GM11168 (cell line): Measurements from ENCODE around the gene U2AF1L4.

Experiments used
- in situ Hi-C: fragments of 300-500 bp; cut with MboI; formaldehyde crosslinking; loops from one replicate; pipeline ENCODE4 v1.12.0; 2022; ENCODE audit warnings: low sequenced_read_pairs; ENCODE audit not compliant: unreplicated experiment

Gene U2AF1L4

DNA sequence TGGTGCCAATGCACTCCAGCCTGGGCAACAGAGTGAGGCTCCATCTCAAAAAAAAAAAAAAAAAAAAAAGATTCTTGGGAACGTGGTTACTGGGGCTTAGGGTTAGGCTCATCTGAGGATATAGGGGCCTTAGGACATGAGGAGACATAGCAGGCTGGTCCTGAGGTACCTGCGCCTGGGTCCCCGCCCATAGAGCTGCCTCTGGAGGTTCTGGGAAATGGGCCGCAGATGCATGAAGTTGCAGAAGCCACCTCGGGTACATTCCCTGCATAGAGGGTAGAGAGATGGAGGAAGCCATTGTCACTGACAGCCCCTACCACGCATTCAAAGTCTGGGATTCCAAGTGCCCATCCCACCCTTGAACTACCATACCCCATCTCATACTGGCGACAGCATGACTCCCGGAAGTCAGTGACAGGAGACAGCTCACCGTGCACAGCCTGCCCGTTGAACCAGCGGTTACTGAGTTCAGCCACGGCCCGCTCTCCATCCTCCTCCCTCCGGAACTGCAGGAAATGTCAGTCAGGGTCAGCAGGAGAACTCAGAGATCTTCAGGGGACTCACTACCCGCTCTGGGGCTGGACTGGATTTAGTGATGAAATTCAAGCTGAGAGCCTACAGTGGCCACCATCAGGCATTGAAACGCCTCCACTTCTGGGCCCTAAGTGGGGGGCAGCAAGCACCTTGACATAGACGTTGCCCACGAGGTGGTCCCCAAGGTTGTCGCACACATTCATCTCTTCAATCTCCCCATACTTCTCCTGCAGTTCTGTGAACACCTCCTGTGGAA, 1.4 kb downstream of the U2AF1L4 start:
- in situ Hi-C loops: no loop called here

- in situ Hi-C loops: no loop called here
Observed at GRCh38 chr19:35742121-35742724, 3.0 kb downstream of the U2AF1L4 start, which contains the start of gene IGFLR1. IGFLR1 (minus strand) TSS chr19:35742452; CDS start chr19:35741180, 1,272 bp downstream.

DNA sequence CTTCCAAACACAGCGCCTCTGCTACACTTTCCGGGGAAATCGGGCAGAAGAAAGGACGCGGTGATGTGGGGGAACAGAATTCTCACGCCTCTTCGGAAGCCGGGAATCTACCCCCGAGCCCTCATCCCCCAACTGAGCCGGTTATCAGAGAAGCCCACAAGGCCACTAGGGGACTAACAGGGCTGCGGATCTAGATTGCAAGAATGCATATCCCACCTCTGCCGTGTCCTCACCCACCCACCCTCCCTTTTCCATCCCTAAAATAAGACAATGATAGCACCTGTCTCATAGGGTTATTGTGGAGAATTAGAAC, 4.1 kb downstream of the U2AF1L4 start:
- in situ Hi-C loops: no loop called here

GRCh38 chr19:35740423-35741202, 4.6 kb downstream of the U2AF1L4 start:
- in situ Hi-C loops: no loop called here

GRCh38 chr19:35740108-35740422, 5.2 kb downstream of the U2AF1L4 start:
- in situ Hi-C loops: no loop called here

DNA sequence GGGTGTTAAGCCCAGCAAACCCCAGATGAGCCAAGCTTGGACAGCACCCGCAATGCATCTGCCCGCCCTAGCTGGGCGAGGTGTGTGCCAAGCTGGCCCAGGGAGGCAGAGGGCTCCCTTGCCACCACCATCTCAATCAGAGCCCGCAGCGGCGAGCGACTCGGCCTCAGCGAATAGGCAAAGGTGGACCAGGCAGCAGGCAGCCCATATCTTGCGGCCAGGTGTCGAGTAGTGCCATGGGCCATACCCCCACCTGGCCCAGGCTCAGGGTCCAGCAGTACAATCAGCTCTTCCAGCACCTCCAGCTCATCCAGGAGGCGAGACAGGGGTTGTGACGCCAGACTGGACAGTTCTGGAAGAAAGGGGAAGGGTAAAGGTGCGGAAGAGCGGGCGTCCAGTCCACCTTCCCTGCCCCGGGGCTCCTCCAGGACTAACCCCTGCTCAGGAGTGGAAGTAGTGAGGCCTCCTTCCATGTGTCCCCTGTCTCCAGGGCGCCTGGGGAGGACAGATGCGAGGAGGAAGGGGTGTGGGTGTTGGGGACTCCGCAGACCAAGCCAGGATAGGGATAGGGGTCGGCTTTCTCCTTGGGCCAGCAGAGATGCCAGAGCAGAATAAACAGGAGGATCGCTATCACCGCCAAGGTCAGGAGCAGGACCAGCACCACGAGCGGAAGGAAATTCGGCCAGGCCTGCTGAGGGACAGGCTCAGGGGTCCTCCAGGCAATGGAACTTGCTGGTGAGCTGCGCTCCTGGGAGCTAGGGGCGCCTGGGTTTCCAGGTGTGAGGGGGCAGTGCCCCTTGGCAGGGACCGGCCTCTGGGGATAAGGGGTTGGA, 5.7 kb downstream of the U2AF1L4 start:
- in situ Hi-C loops: no loop called here

GRCh38 chr19:35738887-35739229, 6.4 kb downstream of the U2AF1L4 start:
- in situ Hi-C loops: no loop called here

- in situ Hi-C loops: no loop called here
Observed at GRCh38 chr19:35738021-35738886, 7.0 kb downstream of the U2AF1L4 start.

DNA sequence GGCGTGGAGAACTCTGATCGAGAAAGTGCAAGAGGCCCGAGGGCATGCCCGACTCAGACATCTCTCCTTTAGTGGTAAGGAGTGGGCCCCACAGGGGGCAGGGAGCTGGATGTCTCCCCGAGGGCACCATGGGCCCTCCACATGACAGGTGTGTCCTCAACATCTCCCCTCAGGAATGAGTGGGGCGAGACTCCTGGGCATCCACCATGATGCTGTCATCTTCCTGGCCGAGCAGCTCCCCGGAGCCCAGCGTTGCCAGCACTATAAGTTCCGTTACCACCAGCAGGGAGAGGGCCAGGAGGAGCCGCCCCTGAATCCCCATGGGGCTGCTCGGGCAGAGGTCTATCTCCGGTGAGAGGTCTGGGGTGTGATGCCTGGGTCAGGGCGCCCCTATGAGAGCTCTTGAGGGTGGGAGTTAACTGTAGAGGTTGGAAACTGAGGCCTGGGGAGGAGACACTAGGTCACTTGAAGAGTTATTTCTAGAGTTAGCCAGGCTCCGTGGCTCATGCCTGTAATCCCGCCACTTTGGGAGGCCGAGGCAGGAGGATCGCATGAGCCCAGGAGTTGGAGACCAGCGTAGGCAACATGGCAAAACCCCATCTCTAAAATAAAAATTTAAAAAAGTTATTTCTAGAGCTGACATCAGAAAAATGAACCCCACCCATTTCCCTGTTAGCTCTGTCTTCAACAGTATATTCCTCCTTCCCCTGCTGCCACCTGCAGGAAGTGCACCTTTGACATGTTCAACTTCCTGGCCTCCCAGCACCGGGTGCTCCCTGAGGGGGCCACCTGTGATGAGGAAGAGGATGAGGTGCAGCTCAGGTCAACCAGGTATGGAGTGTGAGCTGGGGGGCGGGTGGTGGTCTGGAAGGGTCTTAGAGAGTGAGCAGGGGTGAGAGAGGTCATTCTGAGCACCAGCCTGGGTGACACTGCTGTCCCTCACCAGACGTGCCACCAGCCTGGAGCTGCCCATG, 8.0 kb downstream of the U2AF1L4 start:
- in situ Hi-C loops: no loop called here

DNA sequence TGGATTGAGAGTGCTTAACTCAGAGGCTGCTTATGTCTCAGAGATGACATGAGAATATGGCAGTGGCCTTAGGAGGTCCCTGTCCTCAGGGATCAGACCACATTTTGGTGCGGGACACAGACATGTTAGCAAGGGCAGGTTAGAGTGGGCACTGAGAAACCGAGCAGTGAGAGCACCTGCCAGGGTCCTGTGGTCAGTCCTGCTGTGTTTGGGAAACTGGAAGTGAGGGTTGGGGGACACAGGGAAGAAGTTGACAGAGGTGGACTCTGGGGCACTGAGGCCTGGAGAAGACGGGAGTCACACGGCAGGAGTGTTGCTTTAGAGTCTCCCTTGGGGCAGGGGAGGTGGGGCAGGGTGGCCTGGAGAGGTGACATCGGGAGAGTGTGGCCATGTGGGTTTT, 10.3 kb downstream of the U2AF1L4 start:
- in situ Hi-C loops: no loop called here

- in situ Hi-C loops: no loop called here
Observed at GRCh38 chr19:35734273-35734672, 10.9 kb downstream of the U2AF1L4 start.

DNA sequence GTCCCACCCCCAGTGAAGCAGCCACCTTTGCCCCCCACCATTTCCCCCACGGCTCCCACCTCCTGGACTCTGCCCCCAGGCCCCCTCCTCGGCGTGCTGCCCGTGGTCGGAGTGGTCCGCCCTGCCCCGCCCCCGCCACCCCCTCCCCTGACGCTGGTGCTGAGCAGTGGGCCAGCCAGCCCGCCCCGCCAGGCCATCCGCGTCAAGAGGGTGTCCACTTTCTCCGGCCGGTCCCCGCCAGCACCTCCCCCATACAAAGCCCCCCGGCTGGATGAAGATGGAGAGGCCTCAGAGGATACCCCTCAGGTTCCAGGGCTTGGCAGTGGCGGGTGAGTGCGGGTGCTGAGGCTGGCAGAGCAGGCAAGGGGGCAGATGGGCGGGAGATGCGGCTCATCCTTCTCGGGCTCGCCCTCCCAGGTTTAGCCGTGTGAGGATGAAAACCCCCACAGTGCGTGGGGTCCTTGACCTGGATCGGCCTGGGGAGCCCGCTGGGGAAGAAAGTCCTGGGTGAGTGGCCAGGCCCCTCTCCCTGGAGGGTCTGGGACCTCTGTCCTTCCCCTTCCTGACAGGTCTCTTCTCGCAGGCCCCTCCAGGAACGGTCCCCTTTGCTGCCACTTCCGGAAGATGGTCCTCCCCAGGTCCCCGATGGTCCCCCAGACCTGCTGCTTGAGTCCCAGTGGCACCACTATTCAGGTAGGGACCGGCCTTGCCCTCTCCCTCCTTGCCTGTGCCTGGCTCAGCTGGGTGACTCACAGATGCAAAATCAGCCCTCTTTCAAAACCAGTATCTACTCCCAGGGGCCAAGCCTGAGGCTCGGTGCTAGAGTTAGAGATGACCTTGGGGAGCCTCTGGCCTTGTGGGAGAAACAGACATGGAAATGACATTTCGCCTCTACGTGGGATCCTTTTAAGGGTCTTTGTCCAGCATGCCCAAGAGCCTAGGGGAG, 11.8 kb downstream of the U2AF1L4 start:
- in situ Hi-C loops: no loop called here

GRCh38 chr19:35732540-35733179, 12.6 kb downstream of the U2AF1L4 start:
- in situ Hi-C loops: no loop called here

- in situ Hi-C loops: no loop called here
Observed at GRCh38 chr19:35731779-35732405, 13.3 kb downstream of the U2AF1L4 start.

DNA sequence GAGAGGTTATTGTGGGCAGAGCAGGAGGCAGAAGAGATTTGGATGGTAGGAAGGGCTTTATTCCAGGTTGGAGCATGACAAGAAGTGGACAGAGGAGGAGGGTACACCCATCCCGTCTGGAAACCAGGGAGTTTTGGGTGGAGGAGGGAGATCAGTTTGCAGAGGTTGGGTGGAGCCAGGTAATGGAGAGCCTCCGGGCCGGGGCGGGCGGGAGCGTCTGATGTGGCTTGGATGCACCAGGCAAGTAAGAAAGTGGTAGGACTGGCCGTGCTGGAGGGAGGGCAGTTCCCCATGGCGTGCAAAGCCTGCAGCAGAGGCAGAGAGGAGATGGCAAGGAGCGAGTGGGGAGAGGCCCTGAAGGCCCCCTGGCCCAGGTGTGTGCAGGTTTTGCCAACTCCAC, 13.9 kb downstream of the U2AF1L4 start:
- in situ Hi-C loops: no loop called here

GRCh38 chr19:35730326-35730725, 14.9 kb downstream of the U2AF1L4 start:
- in situ Hi-C loops: no loop called here

GRCh38 chr19:35729763-35730162, 15.5 kb downstream of the U2AF1L4 start:
- in situ Hi-C loops: no loop called here
